GM19239 (cell line): ENCODE measurements around the gene MGAT5B.
A peak's percentile ranks its signal among the peaks of the same experiment; 100 is the strongest.

ENCODE experiments used
- DNase-seq: peaks from one replicate; pipeline ENCODE4 v3.0.0; 2011; ENCODE audit warnings: low spot score; ENCODE audit not compliant: insufficient read length
- FAIRE-seq: peaks from 2 replicates; lab custom pipeline; 2011; peaks lifted over from hg19 to GRCh38; lab: Jason Lieb, UNC

The MGAT5B gene

GRCh38 chr17:76992891-76993290, 124.7 kb downstream of the MGAT5B start:
- FAIRE-seq (no peak), DNase-seq (no peak)

DNA sequence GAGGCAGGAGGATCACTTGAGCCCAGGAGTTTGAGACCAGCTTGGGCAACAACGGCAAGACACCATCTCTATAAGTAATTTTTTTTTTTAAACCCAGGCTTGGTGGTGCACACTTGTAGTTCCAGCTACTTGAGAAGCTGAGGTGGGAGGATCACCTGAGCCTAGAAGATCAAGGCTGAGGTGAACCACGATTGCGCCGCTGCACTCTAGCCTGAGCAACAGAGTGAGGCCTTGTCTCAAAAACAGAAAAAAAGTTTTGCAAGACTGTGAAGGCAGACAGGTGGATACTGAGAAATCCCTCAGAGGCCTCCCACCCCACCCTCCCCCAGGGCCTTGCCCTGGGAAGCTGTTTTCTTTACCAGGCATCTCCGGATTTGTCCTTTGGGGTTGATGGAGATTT, 125.4 kb downstream of the MGAT5B start:
- DNase-seq: no peak
- no peak for FAIRE-seq

DNA sequence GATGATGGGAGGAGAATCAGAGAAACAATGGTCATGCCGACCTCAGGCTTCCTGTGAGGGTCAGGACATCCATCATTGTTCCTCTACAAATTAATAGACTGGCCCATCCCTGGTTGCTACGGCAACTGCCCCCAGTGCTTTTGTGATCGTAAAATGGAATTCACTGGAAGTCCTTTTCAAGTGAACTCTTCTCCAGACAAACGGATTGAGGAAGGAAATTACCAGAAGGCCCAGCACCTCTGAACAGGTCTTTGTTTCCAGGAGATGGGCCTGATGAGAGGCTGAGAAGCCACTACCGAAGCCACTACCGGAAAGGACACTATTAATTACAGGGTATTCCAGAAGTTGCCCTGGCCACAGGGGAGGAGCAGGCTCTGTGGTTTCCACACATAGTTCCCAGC, 126.0 kb downstream of the MGAT5B start:
- no peak for DNase-seq
- FAIRE-seq: no peak

GRCh38 chr17:76995387-76996105, 127.3 kb downstream of the MGAT5B start:
- no peak for FAIRE-seq
- DNase-seq: no peak

DNA sequence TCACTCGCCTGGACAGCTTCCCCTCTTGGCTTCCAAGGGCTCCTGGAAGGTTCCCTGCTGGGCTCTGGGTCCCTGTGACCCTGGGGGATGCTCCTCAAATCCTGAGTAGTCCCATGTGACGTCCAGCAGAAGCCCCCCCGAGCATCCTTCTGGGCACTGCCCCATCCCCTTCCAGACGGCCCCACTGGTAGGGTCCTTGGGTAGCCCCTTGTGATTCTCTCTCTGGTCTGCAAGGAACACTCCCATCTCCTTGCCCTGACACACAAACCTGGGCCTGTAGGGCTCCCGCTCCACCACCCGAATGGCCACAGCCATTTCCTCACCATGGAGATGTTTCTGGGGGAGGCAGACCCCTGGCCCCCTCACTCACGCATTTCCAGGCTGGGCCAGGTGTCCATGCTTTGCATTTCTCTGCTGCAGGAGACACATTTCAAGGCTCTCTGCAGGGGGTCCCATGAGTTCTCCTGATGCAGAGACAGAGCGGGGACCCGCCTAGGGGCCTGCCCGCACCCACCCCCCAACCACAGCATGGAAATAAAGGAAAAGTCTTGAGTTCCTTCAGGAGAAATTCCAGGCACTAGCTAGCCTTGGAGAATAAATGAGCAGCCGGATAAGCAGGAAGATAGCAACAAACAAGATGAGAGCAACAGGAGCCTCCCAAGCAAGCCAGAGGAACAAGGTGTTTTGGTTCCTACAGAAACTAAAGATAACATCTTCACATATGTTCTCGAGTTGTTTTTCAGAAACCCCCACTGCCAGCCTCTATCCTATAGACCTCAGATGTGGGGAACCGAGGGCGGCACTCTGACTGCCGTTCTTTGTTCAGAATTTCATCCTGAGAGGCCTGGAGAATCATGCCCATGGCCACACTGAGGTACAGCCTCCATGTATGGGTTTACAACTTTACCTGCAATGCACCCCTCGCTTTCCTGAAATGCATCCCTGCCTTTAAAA, 128.8 kb downstream of the MGAT5B start:
- FAIRE-seq: no peak
- no peak for DNase-seq

DNA sequence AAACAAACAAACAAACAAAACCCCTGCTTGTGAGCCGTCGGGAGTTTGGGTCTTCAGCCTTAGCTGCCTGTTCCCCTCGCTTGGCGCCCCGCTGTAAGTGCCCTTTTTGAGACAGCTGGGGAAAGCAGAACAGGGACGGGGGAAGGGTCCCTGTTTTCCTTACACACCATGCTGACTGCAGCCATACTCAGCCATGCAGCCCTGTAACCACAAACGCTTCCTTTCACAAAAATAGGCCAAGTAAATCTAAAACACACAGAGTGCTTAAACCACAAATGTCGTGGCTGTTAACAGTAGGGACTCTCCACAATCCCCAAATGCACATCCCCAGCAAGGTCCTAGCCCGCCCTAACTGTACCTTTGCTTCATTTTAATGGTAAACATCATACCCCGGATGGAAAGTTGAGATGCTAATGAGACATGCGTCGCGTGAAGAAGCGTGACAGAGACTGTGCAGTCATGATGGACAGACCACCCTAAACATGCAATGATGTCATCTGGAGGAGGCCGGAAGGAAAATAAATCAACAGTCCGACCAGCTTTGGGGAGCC, 129.9 kb downstream of the MGAT5B start:
- peak; percentile 31 for DNase-seq
- peak; percentile 83 for FAIRE-seq

- FAIRE-seq (no peak), DNase-seq (no peak)
Measured at GRCh38 chr17:76998839-76999238, 130.6 kb downstream of the MGAT5B start.
